MCF 10A (cell line): ENCODE data around the gene PGRMC2. TPM values are rescaled to one million over a fixed set of nuclear protein-coding genes. Genes with fewer than 3 reads are reported as not detected.
"Not testable (repeated sequence)": the region's sequence is repeated elsewhere in the genome, so short reads cannot be mapped to it uniquely, and the experiment has no call there.

Experiments
- BruUV-seq: library from RNA; stranded (reverse); fragments of 400-500 nt; replicated peaks from 2 replicates; lab custom pipeline; 2021; lab: Mats Ljungman, UMichigan
- CTCF ChIA-PET: fragments of 300-600 bp; sonication (Branson Sonifier 250); formaldehyde crosslinking; extraction: SDS; loops from one replicate; lab custom pipeline; 2021; ENCODE audit warnings: antibody characterized with exemption, inconsistent platforms; lab: Yijun Ruan, JAX
- POLR2A ChIA-PET: fragments of 300-600, 350-650 bp; sonication (Branson Sonifier 250); formaldehyde crosslinking; extraction: SDS; loops from one replicate; lab custom pipeline; 2020; ENCODE audit warnings: antibody characterized with exemption, inconsistent platforms; lab: Yijun Ruan, JAX
- DNase-seq: peaks from one replicate; pipeline ENCODE4 v3.0.0-alpha.2; 2018; ENCODE audit not compliant: unreplicated experiment
- H3K27ac Mint-ChIP-seq: one replicate; pipeline ENCODE4 v1.8.0; 2022; ENCODE audit warnings: mild to moderate bottlenecking, low read depth, mixed read lengths; ENCODE audit not compliant: unreplicated experiment
- H3K27me3 Mint-ChIP-seq: one replicate; pipeline ENCODE4 v1.8.0; 2022; ENCODE audit warnings: mixed read lengths; ENCODE audit not compliant: insufficient read depth, unreplicated experiment
- H3K36me3 Mint-ChIP-seq: one replicate; pipeline ENCODE4 v1.8.0; 2022; ENCODE audit warnings: mild to moderate bottlenecking, moderate library complexity, mixed read lengths; ENCODE audit not compliant: insufficient read depth, unreplicated experiment
- H3K4me1 Mint-ChIP-seq: one replicate; pipeline ENCODE4 v1.8.0; 2022; ENCODE audit warnings: mixed read lengths; ENCODE audit not compliant: insufficient read depth, unreplicated experiment
- H3K4me3 Mint-ChIP-seq: one replicate; pipeline ENCODE4 v1.8.0; 2022; ENCODE audit warnings: mild to moderate bottlenecking, moderate library complexity, mixed read lengths; ENCODE audit not compliant: unreplicated experiment
- H3K9me3 Mint-ChIP-seq: one replicate; pipeline ENCODE4 v1.8.0; 2022; ENCODE audit warnings: mixed read lengths; ENCODE audit not compliant: unreplicated experiment
- intact Hi-C: fragments of 100-400 bp; cut with micrococcal nuclease; formaldehyde crosslinking; loops from 2 replicates; pipeline ENCODE4 v1.14.1; 2022
- total RNA-seq: library from RNA; stranded (reverse); gene quantifications from 2 replicates; pipeline ENCODE4 v1.2.3, GENCODE V29; 2022
- TF ChIP-seq, protein P1 (sequence below): fragments of 200-600 bp; IDR thresholded peaks from one replicate; pipeline ENCODE4 v1.8.0; 2022; ENCODE audit warnings: antibody characterized with exemption, mild to moderate bottlenecking; ENCODE audit not compliant: unreplicated experiment

Gene PGRMC2
- total RNA-seq, 1 experiment from 2014 or later, result 54.3 TPM

- Mint-ChIP-seq H3K9me3 (peaks cover 17% of the 10 kb centered on the region), H3K27me3 (no peaks in the 10 kb centered on the region), H3K36me3 (peaks cover 6% of the 10 kb centered on the region), H3K4me3 (no peak overlapping the region), H3K4me1 (no peaks in the 10 kb centered on the region), H3K27ac (no peak overlapping the region)
- ChIA-PET POLR2A (interaction anchor here (0.6 to 0.7 kb wide), 2 partner anchors 336 to 360 kb away, joined by 3 read pairs; no protein-coding TSS in a partner anchor), CTCF (no interaction called here)
- intact Hi-C loops, result no loop called here
- no peak for DNase-seq
- TF ChIP-seq, protein P1, sequence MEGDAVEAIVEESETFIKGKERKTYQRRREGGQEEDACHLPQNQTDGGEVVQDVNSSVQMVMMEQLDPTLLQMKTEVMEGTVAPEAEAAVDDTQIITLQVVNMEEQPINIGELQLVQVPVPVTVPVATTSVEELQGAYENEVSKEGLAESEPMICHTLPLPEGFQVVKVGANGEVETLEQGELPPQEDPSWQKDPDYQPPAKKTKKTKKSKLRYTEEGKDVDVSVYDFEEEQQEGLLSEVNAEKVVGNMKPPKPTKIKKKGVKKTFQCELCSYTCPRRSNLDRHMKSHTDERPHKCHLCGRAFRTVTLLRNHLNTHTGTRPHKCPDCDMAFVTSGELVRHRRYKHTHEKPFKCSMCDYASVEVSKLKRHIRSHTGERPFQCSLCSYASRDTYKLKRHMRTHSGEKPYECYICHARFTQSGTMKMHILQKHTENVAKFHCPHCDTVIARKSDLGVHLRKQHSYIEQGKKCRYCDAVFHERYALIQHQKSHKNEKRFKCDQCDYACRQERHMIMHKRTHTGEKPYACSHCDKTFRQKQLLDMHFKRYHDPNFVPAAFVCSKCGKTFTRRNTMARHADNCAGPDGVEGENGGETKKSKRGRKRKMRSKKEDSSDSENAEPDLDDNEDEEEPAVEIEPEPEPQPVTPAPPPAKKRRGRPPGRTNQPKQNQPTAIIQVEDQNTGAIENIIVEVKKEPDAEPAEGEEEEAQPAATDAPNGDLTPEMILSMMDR, result no peak
- no TSS peak for BruUV-seq
Observed at GRCh38 chr4:128256539-128256938, 31.1 kb downstream of the PGRMC2 start.

GRCh38 chr4:128255906-128256305, 31.7 kb downstream of the PGRMC2 start:
- intact Hi-C loops, result no loop called here
- no peaks in the 10 kb centered on the region for H3K27me3 Mint-ChIP-seq
- H3K4me3 Mint-ChIP-seq, result no peak overlapping the region
- ChIA-PET CTCF (no interaction called here), POLR2A (interaction anchor here (0.6 kb wide), 1 partner anchor 361 kb away, joined by 3 read pairs; no protein-coding TSS in a partner anchor)
- no peak overlapping the region for H3K27ac Mint-ChIP-seq
- TF ChIP-seq, protein P1, result no peak
- BruUV-seq, result no TSS peak
- H3K36me3 Mint-ChIP-seq, result peaks cover 6% of the 10 kb centered on the region
- no peak for DNase-seq
- H3K4me1 Mint-ChIP-seq, result no peaks in the 10 kb centered on the region
- peaks cover 11% of the 10 kb centered on the region for H3K9me3 Mint-ChIP-seq

DNA sequence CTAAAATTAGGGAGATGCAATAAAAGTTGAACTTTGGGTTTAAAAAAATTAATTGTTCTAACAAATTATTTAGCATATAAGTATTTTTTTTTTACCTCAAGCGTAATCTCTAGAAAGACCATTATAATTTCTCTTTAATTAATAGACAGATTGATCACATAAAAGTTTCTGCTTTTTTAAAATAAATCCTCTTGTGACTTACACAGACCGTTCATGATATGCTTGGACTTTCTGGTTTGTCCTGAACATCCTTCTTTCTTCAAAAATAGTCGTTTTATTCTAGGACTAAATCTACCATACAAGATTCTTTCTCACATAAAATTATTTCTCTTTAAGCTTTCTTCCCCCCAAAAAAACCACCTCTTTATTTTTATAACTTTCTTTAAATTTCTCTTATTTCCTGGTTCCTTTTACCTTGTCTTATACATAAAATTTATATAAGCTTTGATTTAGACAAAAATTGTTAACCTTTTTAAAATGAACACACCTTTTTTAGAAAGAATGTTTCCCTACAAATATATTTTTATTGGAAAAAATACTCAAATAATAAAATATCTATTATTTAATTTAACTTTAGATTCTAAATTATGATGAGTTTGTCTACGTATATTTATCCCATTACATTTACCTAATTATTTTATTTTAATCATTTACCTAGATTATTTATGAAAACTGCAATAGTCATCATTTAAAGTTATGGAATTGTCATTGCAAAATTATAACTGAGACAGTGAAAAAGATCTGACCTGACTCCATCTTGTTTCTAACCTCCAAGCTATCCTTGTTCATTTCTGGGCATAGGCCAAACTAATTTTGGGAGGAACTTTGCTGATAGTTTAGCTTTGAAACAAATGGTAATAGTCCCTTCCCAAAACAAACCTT, 37.6 kb downstream of the PGRMC2 start:
- DNase-seq, result peak; percentile 38
- ChIA-PET POLR2A (no interaction called here), CTCF (interaction anchor here (0.7 kb wide), 1 partner anchor 9 kb away, joined by 4 read pairs; no protein-coding TSS in a partner anchor)
- TF ChIP-seq, protein P1, result no peak
- no peak overlapping the region for H3K27ac Mint-ChIP-seq
- no peaks in the 10 kb centered on the region for H3K4me1 Mint-ChIP-seq
- BruUV-seq, result no TSS peak
- peaks cover 9% of the 10 kb centered on the region for H3K9me3 Mint-ChIP-seq
- H3K4me3 Mint-ChIP-seq, result no peak overlapping the region
- H3K27me3 Mint-ChIP-seq, result no peaks in the 10 kb centered on the region
- H3K36me3 Mint-ChIP-seq, result peaks cover 6% of the 10 kb centered on the region
- intact Hi-C loops, result no loop called here

DNA sequence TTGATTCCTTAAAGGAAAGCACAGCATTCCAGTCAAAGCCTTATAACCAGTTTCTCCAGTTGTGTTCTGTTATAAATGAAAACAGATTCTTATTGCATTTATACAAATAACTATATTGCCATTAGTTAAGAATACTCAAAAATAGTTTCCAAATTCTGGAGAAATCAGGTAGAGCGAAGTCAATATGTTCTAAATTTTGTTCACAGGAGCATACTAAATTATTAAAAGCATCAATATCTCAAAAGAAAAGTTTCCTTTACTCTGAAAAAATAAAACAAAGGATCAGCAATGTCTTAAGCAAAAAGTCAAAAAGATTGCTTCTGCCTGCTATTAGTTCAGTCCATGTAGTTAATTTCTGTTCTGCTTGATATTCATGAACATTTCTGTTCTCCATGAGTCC, 39.7 kb downstream of the PGRMC2 start:
- no peak overlapping the region for H3K27ac Mint-ChIP-seq
- ChIA-PET POLR2A (no interaction called here), CTCF (no interaction called here)
- DNase-seq, result no peak
- TF ChIP-seq, protein P1, result no peak
- intact Hi-C loops, result no loop called here
- peaks cover 11% of the 10 kb centered on the region for H3K4me1 Mint-ChIP-seq
- H3K4me3 Mint-ChIP-seq, result no peak overlapping the region
- no peaks in the 10 kb centered on the region for H3K27me3 Mint-ChIP-seq
- H3K9me3 Mint-ChIP-seq, result peaks cover 9% of the 10 kb centered on the region
- no peaks in the 10 kb centered on the region for H3K36me3 Mint-ChIP-seq
- no TSS peak for BruUV-seq

GRCh38 chr4:128245391-128245790, 42.2 kb downstream of the PGRMC2 start:
- H3K36me3 Mint-ChIP-seq, H3K27me3 Mint-ChIP-seq, H3K4me3 Mint-ChIP-seq, DNase-seq, H3K9me3 Mint-ChIP-seq, BruUV-seq, H3K27ac Mint-ChIP-seq, CTCF ChIA-PET, intact Hi-C loops: not testable (repeated sequence)
- POLR2A ChIA-PET, result interaction anchor here (0.8 kb wide), 1 partner anchor 43 kb away, joined by 3 read pairs; the partner anchor contains the start of gene PGRMC2
- H3K4me1 Mint-ChIP-seq, result peaks cover 30% of the 10 kb centered on the region
